Muscle of leg (tissue), 11 donors: ENCODE measurements around the gene RNF115. TPM values are rescaled to one million over a fixed set of nuclear protein-coding genes. Genes with fewer than 3 reads are reported as not detected.

Source experiments
- DNase-seq: peaks from one replicate; pipeline ENCODE4 v3.0.0; 2013
- H3K27ac ChIP-seq: one replicate; pipeline ENCODE4 v1.5.1; 2013; ENCODE audit warnings: mild to moderate bottlenecking, low read length, control low read depth
- H3K27me3 ChIP-seq: one replicate; pipeline ENCODE4 v1.6.1; 2013; ENCODE audit warnings: low read length; ENCODE audit not compliant: control insufficient read depth, insufficient read depth
- H3K36me3 ChIP-seq: one replicate; pipeline ENCODE4 v1.6.1; 2013; ENCODE audit warnings: low read length; ENCODE audit not compliant: control insufficient read depth, insufficient read depth
- H3K4me1 ChIP-seq: one replicate; pipeline ENCODE4 v1.6.1; 2013; ENCODE audit warnings: low read length; ENCODE audit not compliant: control insufficient read depth, insufficient read depth
- H3K4me3 ChIP-seq: one replicate; pipeline ENCODE4 v1.5.1; 2013; ENCODE audit warnings: low read length, control low read depth
- H3K9me3 ChIP-seq: replicated peaks from 2 replicates; pipeline ENCODE4 v1.6.1; 2013; ENCODE audit warnings: low read depth, low read length; ENCODE audit not compliant: control insufficient read depth
- WGBS: methylation state at CpG from one replicate; pipeline ENCODE4 v1.1.5; 2013; ENCODE audit warnings: missing lambda C conversion rate; ENCODE audit not compliant: insufficient coverage; 5-methylcytosine and 5-hydroxymethylcytosine counted together
- polyA plus RNA-seq, 8 donors: library from polyadenylated mRNA; unstranded; fragments of 120-200 nt; gene quantifications; one replicate each; pipeline versions ENCODE4 v1.2.1 to v1.2.3, GENCODE V29; 2013; ENCODE audit warnings: inconsistent platforms in 1 of 8, low replicate concordance in 1 of 8; ENCODE audit not compliant: insufficient read length in 8 of 8, insufficient read depth in 1 of 8
- total RNA-seq: library from RNA; stranded (reverse); fragments of 120-200 nt; gene quantifications from one replicate; pipeline ENCODE4 v1.2.4, GENCODE V29; 2013

RNF115 gene
- total and polyA plus RNA-seq, 9 donors, result 10.8 to 18.8 (median 13.7) TPM

DNA sequence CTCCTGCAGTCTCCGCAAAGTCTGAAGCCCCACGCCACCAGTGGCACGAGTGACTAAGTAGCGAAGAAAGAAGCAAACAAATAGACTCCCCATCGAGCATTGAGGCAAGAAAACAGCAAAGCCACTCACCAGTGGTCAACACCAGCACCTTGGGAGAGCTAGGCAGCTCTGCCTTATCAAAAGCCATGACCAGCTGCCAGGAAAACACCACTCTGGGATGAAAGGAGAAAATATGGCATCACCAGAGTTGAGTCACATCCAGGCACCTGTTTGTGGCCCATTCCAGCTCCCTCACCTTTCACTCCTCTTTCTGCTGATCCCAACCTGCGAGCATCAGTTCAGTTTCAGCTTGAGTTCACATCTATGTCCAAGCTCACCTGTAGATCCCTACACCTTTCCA lies 134.0 kb downstream of the RNF115 start:
- Histone ChIP-seq H3K27me3 (no peaks in the 10 kb centered on the region), H3K4me3 (no peak overlapping the region), H3K9me3 (no peaks in the 10 kb centered on the region), H3K4me1 (no peaks in the 10 kb centered on the region), H3K27ac (no peak overlapping the region), H3K36me3 (no peaks in the 10 kb centered on the region)
- no peak for DNase-seq
- 94% methylated on average over 3 of the region's 6 CpGs for WGBS

DNA sequence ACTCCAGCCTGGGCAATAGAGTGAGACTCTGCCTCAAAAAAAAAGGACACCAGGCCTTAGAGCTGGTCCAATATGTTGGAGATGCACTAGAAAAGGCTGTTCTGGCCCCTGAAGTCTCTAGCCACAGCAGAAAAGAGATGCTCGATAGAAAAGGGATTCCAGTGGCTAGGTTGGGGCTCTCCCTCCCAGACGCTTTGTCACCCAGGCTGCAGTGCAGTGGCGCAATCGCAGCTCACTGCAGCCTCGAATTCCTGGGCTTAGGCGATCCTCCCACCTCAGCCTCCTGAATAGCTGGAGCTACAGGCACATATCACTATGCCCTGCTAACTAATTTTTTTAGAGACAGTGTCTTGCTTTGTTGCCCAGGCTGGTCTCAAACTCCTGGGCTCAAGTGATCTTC lies 135.0 kb downstream of the RNF115 start:
- Histone ChIP-seq H3K27me3 (no peaks in the 10 kb centered on the region), H3K4me1 (no peaks in the 10 kb centered on the region), H3K9me3 (no peaks in the 10 kb centered on the region), H3K4me3 (no peak overlapping the region), H3K36me3 (no peaks in the 10 kb centered on the region), H3K27ac (no peak overlapping the region)
- DNase-seq, result no peak
- 92% methylated on average over 6 of the region's 6 CpGs for WGBS

Other genes with a start within 250 kb of the RNF115 start
- 16.9 TPM for gene GPR89A, start 216.1 kb downstream of the RNF115 start, total RNA-seq
- gene GPR89A, start 216.1 kb downstream of the RNF115 start, polyA plus RNA-seq, result 10 to 100 TPM in 7 of 8 donors, 1 to 10 TPM in 1; 8.5 to 15.6 (median 13.2) TPM
- gene PDZK1, start 116.7 kb downstream of the RNF115 start, total RNA-seq, result 0.40 TPM
- gene PDZK1, start 116.7 kb downstream of the RNF115 start, polyA plus RNA-seq, result 1 to 10 TPM in 3 of 8 donors, under 1 TPM in 5; 0.50 to 3.2 (median 0.83) TPM
- 0.09 TPM for gene CD160, start 104.6 kb downstream of the RNF115 start, total RNA-seq
- gene CD160, start 104.6 kb downstream of the RNF115 start, polyA plus RNA-seq, result under 1 TPM; 0.10 to 0.95 (median 0.80) TPM
- gene POLR3C, start 105 bp upstream of the RNF115 start, total RNA-seq, result 19.8 TPM
- 10 to 100 TPM; 16.2 to 24.8 (median 20.9) TPM for gene POLR3C, start 105 bp upstream of the RNF115 start, polyA plus RNA-seq
- gene NUDT17, start 21.5 kb upstream of the RNF115 start, total RNA-seq, result 15.9 TPM
- gene NUDT17, start 21.5 kb upstream of the RNF115 start, polyA plus RNA-seq, result 10 to 100 TPM; 11.9 to 20.8 (median 13.8) TPM
- gene PIAS3, start 35.0 kb upstream of the RNF115 start, total RNA-seq, result 20.8 TPM
- 10 to 100 TPM; 37.1 to 63.8 (median 47.2) TPM for gene PIAS3, start 35.0 kb upstream of the RNF115 start, polyA plus RNA-seq
- gene ANKRD35, start 61.8 kb upstream of the RNF115 start, total RNA-seq, result 2.2 TPM
- gene ANKRD35, start 61.8 kb upstream of the RNF115 start, polyA plus RNA-seq, result 1 to 10 TPM; 2.3 to 4.8 (median 3.1) TPM
- gene ITGA10, start 86.0 kb upstream of the RNF115 start, total RNA-seq, result 5.9 TPM
- 10 to 100 TPM in 2 of 8 donors, 1 to 10 TPM in 6; 3.6 to 11.1 (median 6.6) TPM for gene ITGA10, start 86.0 kb upstream of the RNF115 start, polyA plus RNA-seq
- gene PEX11B, start 94.6 kb upstream of the RNF115 start, total RNA-seq, result 18.0 TPM
- 10 to 100 TPM; 19.4 to 24.9 (median 23.7) TPM for gene PEX11B, start 94.6 kb upstream of the RNF115 start, polyA plus RNA-seq
- 116 TPM for gene RBM8A, start 103.4 kb upstream of the RNF115 start, total RNA-seq
- gene RBM8A, start 103.4 kb upstream of the RNF115 start, polyA plus RNA-seq, result 100 to 1,000 TPM; 114 to 136 (median 132) TPM
- 23.4 TPM for gene LIX1L, start 133.9 kb upstream of the RNF115 start, total RNA-seq
- 10 to 100 TPM; 26.1 to 35.9 (median 29.0) TPM for gene LIX1L, start 133.9 kb upstream of the RNF115 start, polyA plus RNA-seq
- gene ANKRD34A, start 140.5 kb upstream of the RNF115 start, total RNA-seq, result 0.22 TPM
- gene ANKRD34A, start 140.5 kb upstream of the RNF115 start, polyA plus RNA-seq, result 1 to 10 TPM in 6 of 8 donors, under 1 TPM in 2; 0.76 to 1.7 (median 1.1) TPM
- gene POLR3GL, start 140.6 kb upstream of the RNF115 start, total RNA-seq, result 28.5 TPM
- 10 to 100 TPM; 35.0 to 42.6 (median 38.6) TPM for gene POLR3GL, start 140.6 kb upstream of the RNF115 start, polyA plus RNA-seq
- gene TXNIP, start 172.5 kb upstream of the RNF115 start, total RNA-seq, result 411 TPM
- 100 to 1,000 TPM; 251 to 323 (median 290) TPM for gene TXNIP, start 172.5 kb upstream of the RNF115 start, polyA plus RNA-seq
- 174 TPM for gene HJV, start 197.6 kb upstream of the RNF115 start, total RNA-seq
- 100 to 1,000 TPM; 128 to 235 (median 193) TPM for gene HJV, start 197.6 kb upstream of the RNF115 start, polyA plus RNA-seq